HG03064 (cell line): ENCODE data around the gene RECK.
"Not testable (repeated sequence)": the region's sequence is repeated elsewhere in the genome, so short reads cannot be mapped to it uniquely, and the experiment has no call there.

Experiments
- ATAC-seq: cut with Tn5 transposase; IDR thresholded peaks from one replicate; pipeline ENCODE4 v1.9.1; 2021; ENCODE audit warnings: low read depth; ENCODE audit not compliant: unreplicated experiment

Gene RECK, protein sequence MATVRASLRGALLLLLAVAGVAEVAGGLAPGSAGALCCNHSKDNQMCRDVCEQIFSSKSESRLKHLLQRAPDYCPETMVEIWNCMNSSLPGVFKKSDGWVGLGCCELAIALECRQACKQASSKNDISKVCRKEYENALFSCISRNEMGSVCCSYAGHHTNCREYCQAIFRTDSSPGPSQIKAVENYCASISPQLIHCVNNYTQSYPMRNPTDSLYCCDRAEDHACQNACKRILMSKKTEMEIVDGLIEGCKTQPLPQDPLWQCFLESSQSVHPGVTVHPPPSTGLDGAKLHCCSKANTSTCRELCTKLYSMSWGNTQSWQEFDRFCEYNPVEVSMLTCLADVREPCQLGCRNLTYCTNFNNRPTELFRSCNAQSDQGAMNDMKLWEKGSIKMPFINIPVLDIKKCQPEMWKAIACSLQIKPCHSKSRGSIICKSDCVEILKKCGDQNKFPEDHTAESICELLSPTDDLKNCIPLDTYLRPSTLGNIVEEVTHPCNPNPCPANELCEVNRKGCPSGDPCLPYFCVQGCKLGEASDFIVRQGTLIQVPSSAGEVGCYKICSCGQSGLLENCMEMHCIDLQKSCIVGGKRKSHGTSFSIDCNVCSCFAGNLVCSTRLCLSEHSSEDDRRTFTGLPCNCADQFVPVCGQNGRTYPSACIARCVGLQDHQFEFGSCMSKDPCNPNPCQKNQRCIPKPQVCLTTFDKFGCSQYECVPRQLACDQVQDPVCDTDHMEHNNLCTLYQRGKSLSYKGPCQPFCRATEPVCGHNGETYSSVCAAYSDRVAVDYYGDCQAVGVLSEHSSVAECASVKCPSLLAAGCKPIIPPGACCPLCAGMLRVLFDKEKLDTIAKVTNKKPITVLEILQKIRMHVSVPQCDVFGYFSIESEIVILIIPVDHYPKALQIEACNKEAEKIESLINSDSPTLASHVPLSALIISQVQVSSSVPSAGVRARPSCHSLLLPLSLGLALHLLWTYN

DNA sequence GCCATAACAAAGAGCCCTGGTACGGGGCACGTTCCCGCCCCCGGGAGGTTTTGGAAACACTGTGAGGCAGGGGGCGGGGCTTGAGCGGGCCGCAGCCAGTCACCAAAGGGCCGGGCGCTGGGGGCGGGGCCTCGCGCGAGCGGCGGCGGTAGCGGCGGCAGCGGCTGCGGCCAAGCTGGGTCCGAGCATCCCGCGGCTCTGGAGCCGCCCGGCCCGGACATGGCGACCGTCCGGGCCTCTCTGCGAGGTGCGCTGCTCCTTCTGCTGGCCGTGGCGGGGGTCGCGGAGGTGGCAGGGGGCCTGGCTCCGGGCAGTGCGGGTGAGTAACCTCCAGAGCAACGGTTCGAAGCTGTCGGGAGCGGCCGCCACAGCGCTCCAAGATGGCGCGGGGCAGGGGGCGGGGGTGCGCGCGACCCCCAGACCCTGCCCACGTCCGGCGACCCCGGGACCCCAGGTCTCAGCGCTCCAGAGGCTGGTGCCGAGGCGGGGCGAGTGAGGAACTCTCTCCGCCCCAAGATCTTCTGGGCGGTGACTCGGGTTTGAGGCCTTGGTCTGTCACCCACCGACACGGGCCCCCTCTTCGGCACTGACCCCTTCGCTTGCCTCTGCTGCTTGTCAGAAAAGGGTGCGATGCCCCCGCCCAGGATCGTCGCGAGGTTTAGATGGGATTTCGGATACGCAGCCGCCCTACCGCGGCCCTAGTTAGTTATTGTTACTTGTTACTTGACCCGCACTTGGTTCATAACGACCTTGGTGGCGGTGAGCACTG lies at the start of gene RECK:
Gene RECK, plus strand, starts transcription at position 134 of the 769 bp plus-strand sequence. Its CDS starts 86 bp downstream, at position 220.
- ATAC-seq: peak; percentile 66

DNA sequence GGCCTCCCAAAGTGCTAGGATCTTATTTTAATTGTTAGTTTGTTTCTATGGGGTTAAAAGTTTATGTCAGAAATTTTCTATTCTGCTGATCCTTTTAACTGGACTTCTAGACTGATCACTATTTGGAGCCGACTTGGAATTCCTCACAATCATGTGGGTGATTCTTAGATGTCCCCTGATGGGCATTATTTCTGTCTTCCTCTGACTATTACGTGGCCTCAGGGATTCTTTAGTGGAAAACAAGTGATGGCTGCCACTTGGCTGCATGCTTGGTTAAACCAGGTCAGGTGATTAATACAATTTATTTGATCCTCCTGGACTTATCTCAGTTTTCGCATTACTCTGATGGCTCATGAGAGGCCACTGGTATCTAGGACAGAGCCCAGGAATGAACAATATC lies 46.6 kb upstream of the RECK start:
- no peak for ATAC-seq

DNA sequence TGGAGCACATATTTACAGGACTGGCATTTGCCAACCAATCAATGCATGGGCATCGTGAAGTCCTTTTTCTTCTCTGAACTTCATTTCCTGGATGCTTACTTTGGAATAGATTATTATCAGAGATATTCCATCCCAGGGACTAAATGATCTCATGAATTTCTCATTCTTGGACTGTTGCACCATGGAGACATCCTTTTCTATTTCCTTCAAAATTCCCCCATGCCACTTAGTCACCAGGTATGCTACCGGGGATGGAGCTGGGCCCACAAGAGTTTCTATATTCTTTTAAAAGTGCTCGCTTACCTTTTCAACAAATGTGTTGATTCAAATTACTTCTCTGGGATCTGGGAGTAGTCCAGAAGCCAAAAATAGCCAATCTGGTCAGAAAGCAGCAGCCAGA lies 43.6 kb upstream of the RECK start:
- not testable (repeated sequence) for ATAC-seq

DNA sequence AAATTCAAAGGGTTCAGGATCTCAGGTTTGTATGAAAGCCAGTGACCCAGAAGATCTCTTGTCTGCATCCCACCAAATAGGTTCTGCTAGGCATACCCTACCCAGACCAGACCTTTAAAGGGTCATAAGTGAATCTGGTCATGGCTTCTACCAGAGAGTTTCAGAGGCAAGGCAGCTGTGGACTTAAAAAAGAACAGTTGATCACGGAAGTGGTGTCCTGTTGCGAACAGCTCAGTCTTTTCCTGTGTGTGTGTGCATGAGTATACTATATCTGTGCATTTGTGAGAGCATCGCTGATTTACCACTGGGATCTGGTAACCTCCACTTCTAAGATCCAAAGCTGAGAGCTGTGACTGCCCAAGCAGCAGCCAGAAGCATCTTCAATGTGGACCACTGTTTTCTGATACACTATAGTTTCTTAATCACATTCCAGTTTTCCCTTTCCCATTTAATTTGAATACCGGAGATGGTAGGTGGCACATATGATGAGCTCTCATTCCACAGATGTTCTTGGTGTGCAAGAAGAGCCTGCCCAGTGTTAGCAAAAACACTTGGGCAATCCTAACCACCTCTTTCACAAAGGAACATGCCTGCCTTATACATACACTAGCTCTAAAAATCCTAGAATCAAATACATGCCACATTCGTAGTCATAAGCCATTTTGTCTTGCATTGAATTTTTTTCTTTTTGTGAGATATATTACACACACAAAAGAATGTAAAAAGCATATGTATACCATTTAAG lies 42.6 kb upstream of the RECK start:
- ATAC-seq: no peak

DNA sequence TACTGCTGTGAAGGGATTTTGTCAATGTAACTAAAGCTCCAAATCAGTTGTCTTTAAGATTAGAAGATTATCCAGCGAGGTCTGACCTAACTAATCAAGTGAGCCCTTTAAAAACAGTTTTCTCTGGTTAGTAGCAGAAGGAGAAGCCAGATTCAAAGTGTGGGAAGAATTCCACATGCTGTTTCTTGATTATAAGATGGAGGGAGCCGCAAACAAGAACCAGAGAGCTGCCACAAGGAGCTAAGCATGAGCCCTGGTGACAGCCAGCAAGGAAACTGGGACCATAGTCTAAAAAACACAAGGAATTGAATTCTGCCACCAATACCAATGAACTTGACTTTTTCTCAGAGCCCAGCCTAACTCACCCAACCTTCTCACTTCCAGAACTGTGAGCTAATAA lies 41.8 kb upstream of the RECK start:
- no peak for ATAC-seq

DNA sequence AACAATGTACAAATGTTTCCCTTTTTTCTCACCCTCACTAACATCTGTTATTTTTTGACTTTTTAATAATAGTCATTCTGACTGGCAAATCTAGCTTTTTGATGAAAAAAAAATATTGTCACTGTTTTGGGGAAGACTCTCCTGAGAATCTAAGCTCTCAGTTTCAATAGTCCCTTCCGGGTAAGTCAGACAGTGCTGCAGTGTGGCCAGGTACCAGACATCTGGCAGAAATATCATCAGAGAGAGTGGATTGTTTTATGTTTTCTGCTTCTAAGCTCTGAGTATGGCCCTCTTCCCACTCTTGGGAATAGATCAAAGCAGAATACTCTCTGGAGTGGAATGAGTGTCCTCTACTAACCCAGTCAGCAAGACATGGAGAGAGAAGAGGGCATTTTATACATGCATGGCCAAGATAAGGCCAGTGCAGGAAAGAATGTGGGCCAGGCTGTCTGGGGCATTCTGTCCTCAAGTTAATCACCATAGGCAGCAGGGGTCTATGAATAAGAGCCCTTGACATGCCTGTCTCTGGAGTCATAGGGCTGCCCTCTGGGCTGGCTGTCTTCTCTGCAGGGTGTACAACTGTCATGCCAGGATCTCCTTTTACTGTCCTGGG lies 40.2 kb upstream of the RECK start:
- ATAC-seq: no peak

GRCh38 chr9:35997016-35997415 lies 39.7 kb upstream of the RECK start:
- ATAC-seq: not testable (repeated sequence)

GRCh38 chr9:35998333-35998732 lies 38.4 kb upstream of the RECK start:
- ATAC-seq: no peak

DNA sequence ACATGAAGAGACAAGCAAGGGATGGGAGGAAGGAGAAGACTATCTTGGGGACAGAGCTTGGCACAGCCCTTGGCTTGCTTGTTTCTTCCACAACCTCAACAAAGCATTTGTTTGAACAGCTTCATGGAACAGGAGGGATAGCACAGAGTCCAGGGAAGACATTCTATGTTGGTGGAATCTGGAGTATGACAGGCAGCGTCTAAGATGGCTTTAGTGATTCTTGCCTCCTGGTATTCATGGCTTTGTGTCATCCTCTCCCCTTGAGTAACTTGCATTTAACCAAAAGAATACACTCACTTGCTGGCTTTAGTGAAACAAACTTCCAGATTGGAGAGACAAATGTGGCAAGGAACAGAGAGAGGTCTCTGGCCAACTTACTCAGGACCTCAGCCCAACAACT lies 30.8 kb upstream of the RECK start:
- no peak for ATAC-seq

- no peak for ATAC-seq
These were observed 30.0 kb upstream of the RECK start for GRCh38 chr9:36006549-36007315.

DNA sequence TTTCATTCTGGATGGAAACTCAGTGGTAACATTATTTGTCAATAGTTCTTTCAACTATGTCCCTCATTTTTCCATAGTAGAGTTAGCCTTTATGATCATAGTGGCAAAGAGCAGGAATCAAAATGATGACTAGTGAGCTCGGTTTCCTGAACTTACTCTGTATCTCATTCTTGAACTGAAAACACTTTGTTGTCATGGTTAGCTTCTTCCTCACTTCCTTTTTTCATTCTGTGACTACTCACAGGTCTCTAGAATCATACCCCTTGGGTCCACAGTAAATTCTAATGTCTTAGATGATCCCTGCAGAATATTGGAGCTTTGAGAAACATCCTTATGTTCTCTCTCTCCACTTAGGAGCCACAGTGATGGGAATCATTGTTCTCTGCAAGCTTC lies 29.4 kb upstream of the RECK start:
- no peak for ATAC-seq

- no peak for ATAC-seq
These were observed 28.9 kb upstream of the RECK start for GRCh38 chr9:36007852-36008251.

- no peak for ATAC-seq
These were observed 27.9 kb upstream of the RECK start for GRCh38 chr9:36008774-36009300.

DNA sequence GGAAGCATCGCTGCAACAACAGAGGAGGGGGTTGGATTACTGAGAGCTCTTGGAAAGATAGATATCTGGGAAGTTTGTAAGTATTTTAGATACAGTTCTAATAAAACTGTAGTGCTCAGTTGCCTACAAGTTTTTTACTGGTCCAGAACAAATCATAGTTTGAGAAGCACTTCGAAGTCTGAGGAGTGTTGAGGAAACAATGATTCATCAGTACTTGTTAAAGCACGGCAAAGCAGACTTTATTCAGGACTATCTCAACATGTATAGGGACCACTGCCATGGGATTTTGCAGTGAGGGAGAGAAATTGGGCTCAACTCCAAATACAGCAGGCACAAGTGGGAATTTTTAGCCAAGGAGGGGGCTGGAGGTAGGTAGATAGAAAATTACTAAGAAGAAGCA lies 25.3 kb upstream of the RECK start:
- ATAC-seq: no peak

GRCh38 chr9:36017278-36017677 lies 19.4 kb upstream of the RECK start:
- no peak for ATAC-seq

DNA sequence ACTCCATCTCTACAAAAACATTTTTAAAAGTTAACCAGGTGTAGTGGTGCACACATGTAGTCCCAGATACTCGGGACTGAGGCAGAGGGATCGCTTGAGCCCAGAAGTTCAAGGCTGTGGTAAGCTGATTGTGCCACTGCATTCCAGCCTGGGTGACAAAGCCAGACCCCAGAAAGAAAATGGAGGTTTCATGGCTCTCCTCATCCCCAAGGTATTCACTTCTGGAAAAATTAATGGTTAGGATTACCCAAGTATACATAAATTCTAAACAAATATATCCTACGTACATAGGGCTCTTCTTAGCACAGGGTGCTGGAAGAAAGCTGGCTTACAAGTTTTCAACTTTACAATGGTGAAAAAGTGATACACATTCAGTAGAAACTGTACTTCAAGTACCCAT lies 18.6 kb upstream of the RECK start:
- ATAC-seq: no peak

DNA sequence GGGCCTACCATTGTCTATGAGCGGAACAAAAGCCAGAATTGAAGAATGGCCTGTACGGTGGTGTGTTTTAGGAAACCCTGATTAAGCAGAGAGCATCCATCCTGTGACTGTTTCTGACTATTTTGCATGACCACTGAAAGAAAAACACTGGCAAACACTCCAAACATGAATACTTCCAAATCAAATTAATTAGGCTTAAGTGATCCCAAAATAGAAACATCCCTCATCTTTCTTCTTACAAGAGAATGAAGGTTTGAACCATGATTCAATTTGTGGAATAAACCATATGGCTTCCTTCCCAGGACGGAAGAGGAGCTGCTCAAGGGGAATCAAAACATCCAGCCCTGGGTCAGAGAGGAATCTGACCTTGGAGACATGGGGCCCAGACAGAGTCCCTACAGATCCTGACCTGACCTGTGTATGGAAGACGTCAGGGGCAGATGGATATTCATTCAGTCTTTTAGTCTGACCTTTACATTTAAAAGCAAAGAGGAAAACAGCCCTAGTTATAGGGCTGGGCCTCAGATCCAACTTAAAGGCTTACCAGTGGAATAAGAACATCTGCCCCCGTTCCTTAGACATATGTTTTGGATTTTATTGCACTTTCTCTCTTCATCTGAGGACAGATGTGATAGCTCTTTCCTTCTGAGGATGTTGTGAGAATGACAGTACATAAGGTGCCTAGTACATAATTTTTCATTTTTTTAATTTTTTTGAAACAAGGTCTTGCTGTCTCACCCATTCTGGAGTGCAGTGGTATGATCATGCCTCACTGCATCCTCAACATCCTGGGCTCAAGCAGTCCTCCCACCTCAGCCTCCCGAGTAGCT lies 17.6 kb upstream of the RECK start:
- no peak for ATAC-seq

GRCh38 chr9:36021968-36022367 lies 14.7 kb upstream of the RECK start:
- no peak for ATAC-seq
